Measurements from ENCODE around the gene SLC22A5. TPM values are rescaled to one million over a fixed set of nuclear protein-coding genes. Genes with fewer than 3 reads are reported as not detected.

The SLC22A5 gene
- total RNA-seq, 4 donors from 2014 or later, result 13.2 to 25.4 (median 15.7) TPM

DNA sequence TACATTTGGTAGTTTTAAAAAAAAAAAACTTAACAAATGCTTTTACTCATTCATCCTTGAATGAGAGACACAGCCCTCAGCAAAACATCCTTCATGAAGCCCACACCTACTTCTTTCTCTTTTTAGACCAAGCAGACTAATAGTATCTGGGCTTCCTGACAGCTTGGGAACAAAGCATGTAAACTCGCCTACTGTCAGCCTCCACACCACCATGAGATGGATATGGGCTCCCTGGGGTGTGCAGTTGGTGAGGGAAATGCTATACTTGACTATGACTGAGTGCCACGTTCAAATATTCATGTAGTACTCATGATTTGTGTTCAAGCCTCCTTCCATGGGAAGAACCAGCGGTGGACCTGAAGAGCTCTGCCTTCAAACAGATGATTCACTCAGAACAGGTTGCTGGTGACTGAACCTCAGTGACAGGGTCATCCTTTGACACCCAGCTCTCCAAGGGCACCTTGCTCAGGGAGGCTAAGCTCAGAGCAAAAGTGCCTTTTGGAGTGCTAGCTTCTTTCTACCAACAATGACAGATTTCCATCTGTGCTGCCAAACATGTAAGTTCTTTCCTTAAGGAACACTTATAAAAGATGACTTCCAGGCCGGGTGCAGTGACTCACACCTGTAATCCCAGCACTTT lies 36.8 kb downstream of the SLC22A5 start:
- peak in 1 of 2 donors; percentile 43 for DNase-seq (ENCODE audit: low spot score in 2 of 2)
- WGBS, 2 donors, result 76 to 82% methylated on average over 4 of the region's 4 CpGs
- H3K4me3 ChIP-seq (ENCODE audit: low read depth, poor library complexity, severe bottlenecking), result no peak overlapping the region
- intact Hi-C loops (cut with DNase I; ENCODE audit: low total_unique reads), result no loop called here
- TF ChIP-seq, protein P1, sequence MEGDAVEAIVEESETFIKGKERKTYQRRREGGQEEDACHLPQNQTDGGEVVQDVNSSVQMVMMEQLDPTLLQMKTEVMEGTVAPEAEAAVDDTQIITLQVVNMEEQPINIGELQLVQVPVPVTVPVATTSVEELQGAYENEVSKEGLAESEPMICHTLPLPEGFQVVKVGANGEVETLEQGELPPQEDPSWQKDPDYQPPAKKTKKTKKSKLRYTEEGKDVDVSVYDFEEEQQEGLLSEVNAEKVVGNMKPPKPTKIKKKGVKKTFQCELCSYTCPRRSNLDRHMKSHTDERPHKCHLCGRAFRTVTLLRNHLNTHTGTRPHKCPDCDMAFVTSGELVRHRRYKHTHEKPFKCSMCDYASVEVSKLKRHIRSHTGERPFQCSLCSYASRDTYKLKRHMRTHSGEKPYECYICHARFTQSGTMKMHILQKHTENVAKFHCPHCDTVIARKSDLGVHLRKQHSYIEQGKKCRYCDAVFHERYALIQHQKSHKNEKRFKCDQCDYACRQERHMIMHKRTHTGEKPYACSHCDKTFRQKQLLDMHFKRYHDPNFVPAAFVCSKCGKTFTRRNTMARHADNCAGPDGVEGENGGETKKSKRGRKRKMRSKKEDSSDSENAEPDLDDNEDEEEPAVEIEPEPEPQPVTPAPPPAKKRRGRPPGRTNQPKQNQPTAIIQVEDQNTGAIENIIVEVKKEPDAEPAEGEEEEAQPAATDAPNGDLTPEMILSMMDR (IDR thresholded peaks at IDR 0.05), result no peak
- TF ChIP-seq POLR2A (IDR thresholded peaks at IDR 0.05), result no peak

DNA sequence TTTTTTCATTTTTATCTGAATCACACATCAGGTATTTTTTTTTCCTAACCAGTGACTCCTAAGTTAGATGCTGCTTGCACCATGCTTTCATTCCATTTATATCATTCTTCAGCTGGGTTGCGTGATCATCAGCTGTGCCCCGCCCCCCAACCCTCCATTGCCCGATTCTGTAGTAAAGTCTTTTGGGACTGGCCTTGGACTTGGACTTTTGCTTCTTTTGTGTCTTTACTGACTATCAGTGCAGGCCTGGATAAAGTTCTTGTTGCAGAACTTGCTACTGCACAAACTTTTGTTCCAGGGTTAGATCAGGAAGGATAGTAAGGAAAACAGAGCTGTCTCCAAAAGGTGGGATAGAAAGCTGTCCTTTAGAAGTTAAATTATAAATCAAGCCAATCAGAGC lies 38.5 kb downstream of the SLC22A5 start:
- H3K4me3 ChIP-seq (ENCODE audit: low read depth, poor library complexity, severe bottlenecking), result no peak overlapping the region
- WGBS, 2 donors, result 87 to 92% methylated on average over 3 of the region's 3 CpGs
- TF ChIP-seq POLR2A (IDR thresholded peaks at IDR 0.05), result no peak
- TF ChIP-seq, protein P1 (IDR thresholded peaks at IDR 0.05), result no peak
- intact Hi-C loops (cut with DNase I; ENCODE audit: low total_unique reads), result no loop called here
- DNase-seq (ENCODE audit: low spot score in 2 of 2), result peak in 1 of 2 donors; percentile 32

DNA sequence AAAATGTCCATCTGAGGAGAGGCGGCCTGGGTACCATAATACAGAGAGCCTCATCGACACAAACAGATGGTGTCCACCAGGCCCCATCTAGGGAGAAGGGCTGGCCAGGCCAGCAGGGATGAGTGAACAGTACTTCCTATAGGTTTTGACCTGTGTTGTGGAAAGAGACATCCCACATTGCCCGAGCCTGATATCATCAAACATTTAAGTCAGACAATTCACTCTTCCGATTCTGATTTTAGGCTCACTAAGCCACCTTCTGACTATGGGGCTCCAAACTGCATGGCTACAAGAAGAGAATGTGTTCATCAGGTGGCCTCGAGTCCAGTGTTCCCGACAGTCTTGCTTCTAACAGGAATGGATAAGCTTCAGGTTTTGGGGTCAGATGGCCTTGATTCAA lies 38.9 kb downstream of the SLC22A5 start:
- H3K4me3 ChIP-seq (ENCODE audit: low read depth, poor library complexity, severe bottlenecking), result no peak overlapping the region
- TF ChIP-seq POLR2A (IDR thresholded peaks at IDR 0.05), result no peak
- TF ChIP-seq, protein P1 (IDR thresholded peaks at IDR 0.05), result no peak
- peak in 1 of 2 donors; percentile 64 for DNase-seq (ENCODE audit: low spot score in 2 of 2)
- 94 to 97% methylated on average over 6 of the region's 6 CpGs for WGBS, 2 donors
- intact Hi-C loops (cut with DNase I; ENCODE audit: low total_unique reads), result no loop called here

DNA sequence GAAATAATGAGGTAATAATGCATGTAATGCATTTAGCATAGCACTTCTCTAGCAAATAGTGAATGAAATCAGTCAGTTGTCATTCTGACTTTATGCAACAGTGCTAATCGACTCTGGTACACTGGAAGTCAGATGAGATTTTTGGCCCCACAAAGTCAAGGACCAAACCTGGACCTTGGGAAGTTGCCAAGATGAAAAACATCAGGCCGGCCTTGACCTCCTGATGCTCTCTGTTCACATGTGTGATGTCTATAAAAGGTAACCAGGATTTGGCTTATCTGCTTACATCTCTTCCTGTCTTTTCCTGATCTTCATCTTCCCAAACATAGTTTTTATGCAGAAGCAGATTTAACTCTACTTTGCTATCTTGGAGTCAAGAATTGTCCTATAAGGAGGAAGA lies 39.5 kb downstream of the SLC22A5 start:
- intact Hi-C loops (cut with DNase I; ENCODE audit: low total_unique reads), result no loop called here
- H3K4me3 ChIP-seq (ENCODE audit: low read depth, poor library complexity, severe bottlenecking), result no peak overlapping the region
- DNase-seq (ENCODE audit: low spot score in 2 of 2), result peak in 1 of 2 donors; percentile 42
- TF ChIP-seq, protein P1 (IDR thresholded peaks at IDR 0.05), result no peak
- TF ChIP-seq POLR2A (IDR thresholded peaks at IDR 0.05), result no peak
- WGBS, 2 donors, result 60 to 77% methylated on average over 2 of the region's 2 CpGs

DNA sequence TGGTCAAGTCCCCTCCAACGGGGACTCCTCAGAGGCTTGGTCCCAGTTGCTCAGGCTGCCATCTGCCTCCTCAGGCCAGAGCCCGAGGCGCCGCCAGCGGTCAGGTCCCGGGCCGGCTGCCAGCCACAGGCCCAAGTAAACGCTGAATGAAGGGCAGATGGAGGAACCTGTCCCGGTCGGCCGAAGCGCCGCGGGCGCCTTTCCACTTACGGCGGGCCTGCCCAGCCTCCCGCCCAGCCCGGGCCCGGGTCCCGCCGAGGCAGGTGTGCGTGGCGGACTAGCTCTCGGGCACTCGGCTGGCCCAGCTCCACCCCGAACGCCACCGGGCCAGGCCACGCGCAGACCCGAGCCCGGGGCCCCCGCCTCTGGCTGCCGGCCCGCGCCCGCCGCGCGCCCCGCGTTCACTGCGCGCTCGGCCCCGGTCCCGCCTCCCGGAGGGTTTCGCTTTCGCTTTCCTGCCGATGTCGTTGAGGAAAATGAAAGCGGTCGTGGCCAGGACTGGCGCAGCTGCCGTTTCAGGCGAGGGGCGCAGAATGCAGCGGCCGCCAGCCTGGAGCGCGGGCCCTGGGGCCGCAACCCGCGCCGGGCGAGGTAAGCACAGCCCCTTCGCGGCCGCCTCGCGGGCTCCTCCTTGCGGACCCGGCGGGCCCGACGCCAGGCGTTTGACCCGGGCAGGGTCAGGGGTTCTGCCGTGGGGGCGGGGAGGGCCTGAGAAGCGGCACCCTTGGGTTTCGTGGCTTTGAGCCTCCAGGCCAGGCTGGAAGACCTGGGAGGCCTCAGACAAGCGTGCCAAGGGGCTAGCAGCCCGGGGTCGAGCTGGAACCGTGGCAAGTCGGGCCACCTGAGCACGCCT lies 41.2 kb downstream of the SLC22A5 start:
- TF ChIP-seq POLR2A (IDR thresholded peaks at IDR 0.05), result no peak
- TF ChIP-seq, protein P1 (IDR thresholded peaks at IDR 0.05), result no peak
- intact Hi-C loops (cut with DNase I; ENCODE audit: low total_unique reads), result no loop called here
- WGBS, 2 donors, result 0 to 2% methylated on average over 31 to 65 of the region's 90 CpGs

More for the DNA sequence above, 41.2 kb downstream of the SLC22A5 start:
- DNase-seq (ENCODE audit: low spot score in 2 of 2), result peak; percentile 59 to 95
- peak overlapping the region; percentile 70 for H3K4me3 ChIP-seq (ENCODE audit: low read depth, poor library complexity, severe bottlenecking)
